Skeletal muscle cell (primary cell): Measurements from ENCODE around the gene ZRSR2.
"Not testable (repeated sequence)": the region's sequence is repeated elsewhere in the genome, so short reads cannot be mapped to it uniquely, and the experiment has no call there.

ENCODE experiments used
- DNase-seq: peaks from one replicate; pipeline ENCODE4 v3.0.0-alpha.2; 2010; ENCODE audit warnings: low read depth
- H3K4me3 ChIP-seq: 2 replicates; pipeline ENCODE4 v1.5.1; 2011; ENCODE audit warnings: low read depth, mild to moderate bottlenecking, control low read depth, low read length, moderate library complexity

Gene ZRSR2

GRCh38 chrX:15786915-15787314 lies 3.4 kb upstream of the ZRSR2 start:
- DNase-seq: no peak
- no peak overlapping the region for H3K4me3 ChIP-seq

- DNase-seq: no peak
- H3K4me3 ChIP-seq: peak overlapping the region; percentile 68
These were observed 546 bp downstream of the ZRSR2 start for GRCh38 chrX:15790769-15791290.

- H3K4me3 ChIP-seq: no peak overlapping the region
- no peak for DNase-seq
These were observed 7.4 kb downstream of the ZRSR2 start for GRCh38 chrX:15797707-15798106.

- no peak for DNase-seq
- H3K4me3 ChIP-seq: no peak overlapping the region
These were observed 14.3 kb downstream of the ZRSR2 start for GRCh38 chrX:15804563-15804962.

- DNase-seq: no peak
- no peak overlapping the region for H3K4me3 ChIP-seq
These were observed 18.0 kb downstream of the ZRSR2 start for GRCh38 chrX:15808254-15808653.

- no peak overlapping the region for H3K4me3 ChIP-seq
- DNase-seq: no peak
These were observed 22.1 kb downstream of the ZRSR2 start for GRCh38 chrX:15812192-15812938.

GRCh38 chrX:15813416-15813815 lies 23.1 kb downstream of the ZRSR2 start:
- no peak overlapping the region for H3K4me3 ChIP-seq
- no peak for DNase-seq

- H3K4me3 ChIP-seq: no peak overlapping the region
- no peak for DNase-seq
These were observed 24.6 kb downstream of the ZRSR2 start for GRCh38 chrX:15814771-15815365.

- H3K4me3 ChIP-seq: no peak overlapping the region
- no peak for DNase-seq
These were observed 25.6 kb downstream of the ZRSR2 start for GRCh38 chrX:15815779-15816437.

GRCh38 chrX:15816438-15816809 lies 26.1 kb downstream of the ZRSR2 start:
- DNase-seq: no peak
- H3K4me3 ChIP-seq: no peak overlapping the region

GRCh38 chrX:15816886-15817285 lies 26.6 kb downstream of the ZRSR2 start:
- H3K4me3 ChIP-seq: no peak overlapping the region
- DNase-seq: no peak

- DNase-seq: no peak
- no peak overlapping the region for H3K4me3 ChIP-seq
These were observed 30.1 kb downstream of the ZRSR2 start for GRCh38 chrX:15820106-15821073.

GRCh38 chrX:15822922-15823321 lies 32.6 kb downstream of the ZRSR2 start:
- H3K4me3 ChIP-seq: no peak overlapping the region
- DNase-seq: no peak

- no peak overlapping the region for H3K4me3 ChIP-seq
- no peak for DNase-seq
These were observed 35.7 kb downstream of the ZRSR2 start for GRCh38 chrX:15825936-15826335.

GRCh38 chrX:15829217-15829616 lies 38.9 kb downstream of the ZRSR2 start:
- DNase-seq: no peak
- no peak overlapping the region for H3K4me3 ChIP-seq

GRCh38 chrX:15831347-15831746 lies 41.1 kb downstream of the ZRSR2 start:
- H3K4me3 ChIP-seq, DNase-seq: not testable (repeated sequence)

GRCh38 chrX:15834053-15834452 lies 43.8 kb downstream of the ZRSR2 start:
- DNase-seq: no peak
- H3K4me3 ChIP-seq: no peak overlapping the region

GRCh38 chrX:15834827-15835595 lies 44.7 kb downstream of the ZRSR2 start:
- H3K4me3 ChIP-seq: no peak overlapping the region
- DNase-seq: no peak

GRCh38 chrX:15838017-15838416 lies 47.7 kb downstream of the ZRSR2 start:
- H3K4me3 ChIP-seq: no peak overlapping the region
- no peak for DNase-seq
